GM10248 (cell line): Measurements from ENCODE around the gene SERPIND1.

ENCODE experiments used
- CTCF ChIA-PET: fragments of 300-600 bp; sonication (Branson Sonifier 250); formaldehyde crosslinking; extraction: SDS; loops from one replicate; lab custom pipeline; 2021; ENCODE audit warnings: antibody characterized with exemption; lab: Yijun Ruan, JAX
- POLR2A ChIA-PET: fragments of 350-650 bp; sonication (Branson Sonifier 250); formaldehyde crosslinking; extraction: SDS; loops from one replicate; lab custom pipeline; 2020; ENCODE audit warnings: antibody characterized with exemption; lab: Yijun Ruan, JAX
- DNase-seq: peaks from one replicate; pipeline ENCODE4 v3.0.0; 2012; ENCODE audit errors: extremely low spot score
- CTCF ChIP-seq: IDR thresholded peaks from 2 replicates; pipeline ENCODE4 v1.5.1; 2012; ENCODE audit warnings: mild to moderate bottlenecking, low read depth; ENCODE audit errors: extremely low read depth, missing control alignments, control extremely low read depth

The SERPIND1 gene

GRCh38 chr22:20779014-20779817 lies 5.3 kb downstream of the SERPIND1 start:
- POLR2A ChIA-PET = no interaction called here
- no peak for TF ChIP-seq CTCF
- no peak for DNase-seq
- CTCF ChIA-PET = interaction anchor here (1.1 to 1.9 kb wide), 2 partner anchors 38 to 107 kb away, joined by 3 to 7 read pairs; no protein-coding TSS in a partner anchor

- TF ChIP-seq CTCF = no peak
- POLR2A ChIA-PET = no interaction called here
- no peak for DNase-seq
- CTCF ChIA-PET = interaction anchor here (1.1 to 1.9 kb wide), 2 partner anchors 38 to 106 kb away, joined by 3 to 7 read pairs; no protein-coding TSS in a partner anchor
Observed at GRCh38 chr22:20779818-20780158, 5.9 kb downstream of the SERPIND1 start.

GRCh38 chr22:20781272-20781990 lies 7.5 kb downstream of the SERPIND1 start:
- ChIA-PET POLR2A (no interaction called here), CTCF (interaction anchor here (1.3 kb wide), 1 partner anchor 325 kb away, joined by 3 read pairs; no protein-coding TSS in a partner anchor)
- no peak for TF ChIP-seq CTCF
- no peak for DNase-seq

- TF ChIP-seq CTCF = no peak
- ChIA-PET POLR2A (no interaction called here), CTCF (interaction anchor here (1.3 to 4.2 kb wide), 6 partner anchors 15 to 326 kb away, joined by 3 to 26 read pairs (median 12); no protein-coding TSS in a partner anchor)
- DNase-seq = no peak
Observed at GRCh38 chr22:20782083-20782482, 8.2 kb downstream of the SERPIND1 start.

- DNase-seq = no peak
- no peak for TF ChIP-seq CTCF
- POLR2A ChIA-PET = no interaction called here
- CTCF ChIA-PET = interaction anchor here (0.8 to 4.2 kb wide), 16 partner anchors 10 to 326 kb away, joined by 3 to 42 read pairs (median 4); partner anchors contain the start of gene SERPIND1
Observed at GRCh38 chr22:20782596-20783299, 8.8 kb downstream of the SERPIND1 start.

- POLR2A ChIA-PET = no interaction called here
- CTCF ChIA-PET = interaction anchor here (0.8 to 4.2 kb wide), 22 partner anchors 10 to 215 kb away, joined by 3 to 42 read pairs (median 4); partner anchors contain the start of gene SERPIND1
- no peak for DNase-seq
- TF ChIP-seq CTCF = no peak
Observed at GRCh38 chr22:20783300-20783673, 9.4 kb downstream of the SERPIND1 start.
